Left ventricle myocardium inferior (tissue), 1 donor: ENCODE data around the gene NDUFA13. TPM values are rescaled to one million over a fixed set of nuclear protein-coding genes. Genes with fewer than 3 reads are reported as not detected.

Experiments used
- DNase-seq: peaks from one replicate; pipeline ENCODE4 v3.0.0-alpha.2; 2020
- H3K27ac ChIP-seq: fragments of 200-600 bp; replicated peaks from 2 replicates; pipeline ENCODE4 v1.8.0; 2021
- H3K27me3 ChIP-seq: fragments of 200-600 bp; 2 replicates; pipeline ENCODE4 v1.8.0; 2021; ENCODE audit warnings: low read depth
- H3K36me3 ChIP-seq: fragments of 200-600 bp; 2 replicates; pipeline ENCODE4 v1.8.0; 2021
- H3K4me1 ChIP-seq: fragments of 200-600 bp; 2 replicates; pipeline ENCODE4 v1.8.0; 2021
- H3K4me3 ChIP-seq: fragments of 200-600 bp; 2 replicates; pipeline ENCODE4 v1.8.0; 2021; ENCODE audit warnings: mild to moderate bottlenecking, moderate library complexity
- H3K9me3 ChIP-seq: fragments of 200-600 bp; replicated peaks from 2 replicates; pipeline ENCODE4 v1.8.0; 2021
- intact Hi-C: fragments of 100-400 bp; cut with micrococcal nuclease; formaldehyde crosslinking; loops from one replicate; pipeline ENCODE4 v1.11.0; 2022
- total RNA-seq: library from RNA; stranded (reverse); fragmentation: NEBNext Ultra II Directional; extraction: Animal tissue kit (Norgen Biotek cat#: 25700); gene quantifications from one replicate; pipeline ENCODE4 v1.2.1, GENCODE V29; 2021
- TF ChIP-seq, protein P1 (sequence below): fragments of 200-600 bp; IDR thresholded peaks from 2 replicates; pipeline ENCODE4 v1.8.0; 2021; ENCODE audit warnings: antibody characterized with exemption, mild to moderate bottlenecking, borderline replicate concordance
- donor health status: DM: no; HTN: yes; CAD: no; lungs with severe emphysema.

NDUFA13 gene
- total RNA-seq, 1 donor from 2014 or later, result 1,029 TPM

DNA sequence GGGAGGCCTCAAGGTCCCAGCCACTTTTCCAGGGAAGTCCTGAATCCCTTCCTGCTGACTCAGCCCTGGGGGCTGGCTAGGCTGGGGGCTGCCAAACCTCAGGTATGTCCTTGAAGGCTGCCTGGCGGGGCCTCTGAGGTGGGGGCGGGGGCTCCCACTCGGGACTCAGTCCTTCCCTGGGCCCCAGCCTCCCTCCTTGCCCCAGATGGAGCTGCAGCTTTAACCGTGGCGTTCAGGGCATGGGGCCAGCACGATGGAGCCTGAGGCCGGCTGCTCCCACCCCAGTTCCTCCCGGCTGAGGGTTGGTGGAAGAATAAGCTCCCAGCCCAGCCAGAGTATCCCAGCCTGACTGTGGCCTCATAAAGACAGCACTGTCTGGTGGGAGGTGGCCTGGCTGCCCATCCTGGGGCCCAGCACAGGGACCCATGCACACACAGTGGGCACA, 34.5 kb downstream of the NDUFA13 start:
- H3K9me3 ChIP-seq, result peaks cover 4% of the 10 kb centered on the region
- H3K27ac ChIP-seq, result no peak overlapping the region
- intact Hi-C loops, result no loop called here
- H3K27me3 ChIP-seq, result peaks cover 58% of the 10 kb centered on the region
- no peak for DNase-seq
- TF ChIP-seq, protein P1, sequence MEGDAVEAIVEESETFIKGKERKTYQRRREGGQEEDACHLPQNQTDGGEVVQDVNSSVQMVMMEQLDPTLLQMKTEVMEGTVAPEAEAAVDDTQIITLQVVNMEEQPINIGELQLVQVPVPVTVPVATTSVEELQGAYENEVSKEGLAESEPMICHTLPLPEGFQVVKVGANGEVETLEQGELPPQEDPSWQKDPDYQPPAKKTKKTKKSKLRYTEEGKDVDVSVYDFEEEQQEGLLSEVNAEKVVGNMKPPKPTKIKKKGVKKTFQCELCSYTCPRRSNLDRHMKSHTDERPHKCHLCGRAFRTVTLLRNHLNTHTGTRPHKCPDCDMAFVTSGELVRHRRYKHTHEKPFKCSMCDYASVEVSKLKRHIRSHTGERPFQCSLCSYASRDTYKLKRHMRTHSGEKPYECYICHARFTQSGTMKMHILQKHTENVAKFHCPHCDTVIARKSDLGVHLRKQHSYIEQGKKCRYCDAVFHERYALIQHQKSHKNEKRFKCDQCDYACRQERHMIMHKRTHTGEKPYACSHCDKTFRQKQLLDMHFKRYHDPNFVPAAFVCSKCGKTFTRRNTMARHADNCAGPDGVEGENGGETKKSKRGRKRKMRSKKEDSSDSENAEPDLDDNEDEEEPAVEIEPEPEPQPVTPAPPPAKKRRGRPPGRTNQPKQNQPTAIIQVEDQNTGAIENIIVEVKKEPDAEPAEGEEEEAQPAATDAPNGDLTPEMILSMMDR, result no peak
- H3K4me3 ChIP-seq, result no peak overlapping the region
- no peaks in the 10 kb centered on the region for H3K36me3 ChIP-seq
- H3K4me1 ChIP-seq, result peaks cover 26% of the 10 kb centered on the region

DNA sequence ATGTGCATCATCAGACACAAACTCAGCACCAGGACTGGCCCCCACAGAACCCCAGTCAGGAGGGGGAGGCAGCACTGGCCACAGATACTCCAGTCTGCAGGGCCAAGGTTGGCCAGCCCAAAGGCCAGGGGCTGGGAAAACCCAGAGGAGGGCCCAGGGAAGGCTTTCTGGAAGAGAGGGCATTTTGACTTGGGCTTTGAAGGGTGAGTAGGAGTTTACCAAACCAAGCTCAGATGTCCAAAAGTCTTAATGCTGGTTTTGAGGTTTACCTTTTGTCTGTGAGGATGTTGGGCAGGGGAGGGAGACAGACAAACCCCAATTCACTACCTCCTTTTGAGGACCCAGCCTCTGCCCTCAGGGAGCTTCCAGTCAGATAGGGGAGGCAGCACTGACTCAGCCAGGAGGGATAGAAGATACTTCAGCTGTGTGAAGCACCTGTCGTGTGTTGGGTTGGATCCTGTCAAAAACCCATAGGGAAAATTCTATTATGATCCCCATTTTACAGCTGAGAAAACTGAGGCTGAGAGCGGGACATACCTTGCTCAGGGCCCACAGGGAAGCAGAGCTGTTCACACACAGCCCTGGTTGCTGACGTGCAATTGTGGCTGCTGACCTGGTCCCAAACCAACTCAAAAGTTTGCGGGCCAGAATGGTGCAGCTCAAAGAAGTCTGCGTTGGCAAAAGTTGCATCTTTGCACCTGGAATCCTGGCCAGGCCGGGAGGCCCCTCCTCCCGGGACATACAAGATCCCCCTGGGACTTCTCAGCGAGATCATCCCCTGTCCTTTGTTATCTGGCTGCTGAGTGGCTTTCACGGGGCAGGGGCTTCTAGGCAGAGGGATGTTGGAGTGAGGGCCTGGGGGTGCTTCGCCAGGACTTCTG, 35.2 kb downstream of the NDUFA13 start:
- H3K4me1 ChIP-seq, result peaks cover 26% of the 10 kb centered on the region
- TF ChIP-seq, protein P1, result no peak
- intact Hi-C loops, result no loop called here
- no peaks in the 10 kb centered on the region for H3K36me3 ChIP-seq
- no peak for DNase-seq
- no peak overlapping the region for H3K27ac ChIP-seq
- H3K4me3 ChIP-seq, result no peak overlapping the region
- H3K27me3 ChIP-seq, result peaks cover 52% of the 10 kb centered on the region
- H3K9me3 ChIP-seq, result peaks cover 4% of the 10 kb centered on the region

DNA sequence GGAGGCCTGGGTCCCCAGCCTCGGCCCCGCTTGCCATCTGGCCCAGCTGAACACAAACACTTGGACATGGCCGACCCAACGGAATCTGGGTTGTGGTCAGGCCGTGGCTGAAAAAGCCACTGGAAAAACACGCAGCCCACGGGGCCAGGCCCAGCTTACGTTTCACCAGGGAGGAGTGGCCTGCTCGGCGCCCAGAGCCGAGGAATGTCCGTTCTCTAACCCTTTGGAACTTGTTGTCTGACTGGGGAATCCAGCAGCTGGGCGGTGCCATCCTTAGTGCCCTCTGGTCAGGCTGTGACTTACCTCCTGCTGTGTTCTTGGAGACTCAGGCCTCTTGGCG, 35.8 kb downstream of the NDUFA13 start:
- no peak for DNase-seq
- Histone ChIP-seq H3K27me3 (peaks cover 48% of the 10 kb centered on the region), H3K4me1 (peaks cover 26% of the 10 kb centered on the region), H3K27ac (no peak overlapping the region), H3K36me3 (no peaks in the 10 kb centered on the region), H3K4me3 (no peak overlapping the region), H3K9me3 (peaks cover 4% of the 10 kb centered on the region)
- intact Hi-C loops, result no loop called here
- TF ChIP-seq, protein P1, result no peak

DNA sequence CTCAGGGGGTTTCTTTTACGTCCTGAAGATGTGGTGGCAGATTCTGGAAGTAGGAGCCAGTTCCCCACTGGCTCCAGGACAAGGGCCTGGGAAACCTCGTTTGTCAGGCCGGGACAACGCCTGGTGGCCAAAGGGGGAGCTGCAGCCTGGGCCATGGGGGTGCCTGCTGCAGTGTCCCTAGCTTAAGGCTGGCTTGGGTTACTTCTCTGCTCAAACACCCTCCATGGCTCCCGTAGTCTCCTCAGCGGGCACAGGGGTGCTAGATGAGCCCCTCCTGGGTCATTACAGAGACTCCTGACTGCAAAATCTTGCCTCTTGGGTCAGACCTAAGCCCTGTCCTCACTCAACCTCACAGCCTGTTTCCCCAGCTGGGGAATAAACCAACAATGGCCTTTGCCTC, 36.8 kb downstream of the NDUFA13 start:
- TF ChIP-seq, protein P1, result peak; percentile 66
- intact Hi-C loops, result no loop called here
- Histone ChIP-seq H3K4me3 (no peak overlapping the region), H3K27ac (no peak overlapping the region), H3K36me3 (no peaks in the 10 kb centered on the region), H3K4me1 (peaks cover 18% of the 10 kb centered on the region), H3K9me3 (peaks cover 4% of the 10 kb centered on the region), H3K27me3 (peaks cover 38% of the 10 kb centered on the region)
- no peak for DNase-seq

DNA sequence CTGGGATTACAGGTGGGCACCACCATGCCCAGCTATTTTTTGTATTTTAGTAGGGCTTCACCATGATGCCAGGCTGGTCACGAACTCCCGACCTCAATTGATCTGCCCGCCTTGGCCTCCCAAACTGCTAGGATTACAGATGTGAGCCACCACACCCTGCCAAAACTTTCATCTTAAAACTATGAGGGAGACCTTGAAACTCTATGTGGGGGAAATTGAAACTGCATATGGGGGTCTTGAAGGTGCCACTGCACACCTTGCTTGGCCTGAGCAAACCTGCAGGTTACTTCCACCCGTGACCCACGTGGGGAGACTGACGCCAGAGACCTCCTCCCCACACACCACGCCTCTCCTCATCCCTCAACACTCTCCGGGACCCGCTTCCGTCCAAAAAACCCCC, 37.6 kb downstream of the NDUFA13 start:
- Histone ChIP-seq H3K27ac (no peak overlapping the region), H3K9me3 (peaks cover 4% of the 10 kb centered on the region), H3K36me3 (no peaks in the 10 kb centered on the region), H3K4me1 (peaks cover 10% of the 10 kb centered on the region), H3K4me3 (no peak overlapping the region), H3K27me3 (peaks cover 30% of the 10 kb centered on the region)
- TF ChIP-seq, protein P1, result no peak
- intact Hi-C loops, result no loop called here
- no peak for DNase-seq
